Endothelial cell of umbilical vein (primary cell): Measurements from ENCODE around the gene HECW1. TPM values are rescaled to one million over a fixed set of nuclear protein-coding genes. Genes with fewer than 3 reads are reported as not detected.

ENCODE experiments used
- BruUV-seq: library from RNA; stranded (reverse); fragments of 400-500 nt; replicated peaks from 2 replicates; lab custom pipeline; 2021; lab: Mats Ljungman, UMichigan
- CTCF ChIA-PET: fragments of 300-600, 350-600 bp; sonication (Branson Sonifier 250); formaldehyde crosslinking; loops from one replicate; lab custom pipeline; 2021; ENCODE audit warnings: antibody characterized with exemption, inconsistent platforms; lab: Charles Lee
- POLR2A ChIA-PET: fragments of 300-600, 350-600 bp; sonication (Branson Sonifier 250); formaldehyde crosslinking; loops from one replicate; lab custom pipeline; 2021; ENCODE audit warnings: antibody characterized with exemption, inconsistent platforms; lab: Charles Lee
- DNase-seq: peaks from one replicate; pipeline ENCODE4 v3.0.0-alpha.2; 2011; ENCODE audit warnings: low read depth, low spot score
- FAIRE-seq: peaks from 2 replicates; lab custom pipeline; 2011; peaks lifted over from hg19 to GRCh38; lab: Jason Lieb, UNC
- H2AFZ ChIP-seq: 2 replicates; pipeline ENCODE4 v1.6.0; 2012; ENCODE audit warnings: low read depth, low read length, control low read depth, inconsistent platforms
- H3K27ac ChIP-seq: 2 replicates; pipeline ENCODE4 v1.5.1; 2011; ENCODE audit warnings: low read depth, mild to moderate bottlenecking, control low read depth, low read length, moderate library complexity; ENCODE audit not compliant: insufficient read depth
- H3K27me3 ChIP-seq, 2 experiments: 2 replicates each; pipeline versions ENCODE4 v1.6.0 to v1.6.1; 2011; ENCODE audit warnings: low read length in 2 of 2, mixed read lengths in 1 of 2; ENCODE audit not compliant: control insufficient read depth in 2 of 2, insufficient read depth in 2 of 2
- H3K36me3 ChIP-seq, 2 experiments: 2 replicates in 1 of 2; 3 replicates in 1 of 2; pipeline ENCODE4 v1.5.1; 2011; ENCODE audit warnings: low read length in 2 of 2, mild to moderate bottlenecking in 1 of 2, moderate library complexity in 1 of 2; ENCODE audit not compliant: control insufficient read depth in 2 of 2, insufficient read depth in 2 of 2; ENCODE audit errors: extremely low read depth in 1 of 2
- H3K4me1 ChIP-seq: 3 replicates; pipeline ENCODE4 v1.5.1; 2011; ENCODE audit warnings: mild to moderate bottlenecking, low read length; ENCODE audit not compliant: control insufficient read depth, insufficient read depth; ENCODE audit errors: extremely low read depth
- H3K4me2 ChIP-seq: 2 replicates; pipeline ENCODE4 v1.6.1; 2011; ENCODE audit warnings: low read length, control low read depth, mixed read lengths; ENCODE audit not compliant: insufficient read depth
- H3K4me3 ChIP-seq, 3 experiments: fragments of 200-600 bp in 1 of 3; sonication (generic), shearing (Covaris generic) in 1 of 3; replicated peaks in 1 of 3; 2 replicates each; pipeline ENCODE4 v1.5.1; 2011 to 2016; ENCODE audit warnings: control low read depth in 3 of 3, low read length in 3 of 3, mild to moderate bottlenecking in 2 of 3, inconsistent platforms in 1 of 3, low read depth in 1 of 3, moderate library complexity in 1 of 3; ENCODE audit not compliant: insufficient read depth in 1 of 3
- H3K79me2 ChIP-seq: 2 replicates; pipeline ENCODE4 v1.6.0; 2012; ENCODE audit warnings: low read length, inconsistent platforms; ENCODE audit not compliant: control insufficient read depth, insufficient read depth
- H3K9ac ChIP-seq: replicated peaks from 2 replicates; pipeline ENCODE3; 2011; ENCODE audit warnings: low read length, control low read depth; ENCODE audit not compliant: insufficient read depth; ENCODE audit errors: extremely low read depth
- H3K9me1 ChIP-seq: replicated peaks from 3 replicates; pipeline ENCODE4 v1.6.0; 2011; ENCODE audit warnings: mild to moderate bottlenecking, low read length; ENCODE audit not compliant: control insufficient read depth, insufficient read depth; ENCODE audit errors: extremely low read depth
- H3K9me3 ChIP-seq: replicated peaks from 2 replicates; pipeline ENCODE4 v1.5.1; 2012; ENCODE audit warnings: low read length, inconsistent platforms; ENCODE audit not compliant: control insufficient read depth, insufficient read depth
- H4K20me1 ChIP-seq: replicated peaks from 2 replicates; pipeline ENCODE3; 2011; ENCODE audit warnings: mild to moderate bottlenecking, low read length; ENCODE audit not compliant: control insufficient read depth, insufficient read depth; ENCODE audit errors: extremely low read depth
- FOS ChIP-seq: IDR thresholded peaks from 2 replicates; pipeline ENCODE4 v1.6.1; 2011; ENCODE audit warnings: mild to moderate bottlenecking, low read length, moderate library complexity, borderline replicate concordance; ENCODE audit not compliant: insufficient read depth
- GATA2 ChIP-seq: IDR thresholded peaks from 2 replicates; pipeline ENCODE4 v1.7.0; 2011; ENCODE audit warnings: low read depth, mild to moderate bottlenecking, moderate library complexity, mixed read lengths, low read length; ENCODE audit not compliant: insufficient read length, insufficient read depth
- MYC ChIP-seq: IDR thresholded peaks from one replicate; pipeline ENCODE4 v1.6.1; 2011; ENCODE audit warnings: mild to moderate bottlenecking, low read depth, low read length
- dilution Hi-C: fragments of 300-500 bp; cut with MboI; formaldehyde crosslinking; loops from one replicate; pipeline ENCODE4 v1.15.0; 2019; ENCODE audit warnings: low sequenced_read_pairs; ENCODE audit not compliant: extremely low pct_ligation_motif_present
- intact Hi-C: fragments of 100-400 bp; cut with micrococcal nuclease; formaldehyde crosslinking; loops from one replicate; pipeline ENCODE4 v1.10.0; 2022
- polyA plus RNA-seq, 4 experiments: library from polyadenylated mRNA; depleted of rRNA in 3 of 4; stranded (reverse) in 3 of 4; unstranded in 1 of 4; fragments of >200 nt; gene quantifications; 2 replicates each; pipeline versions ENCODE4 v1.2.1 to v1.2.3, GENCODE V29; 2011 to 2012; ENCODE audit warnings: missing spikeins in 1 of 4
- total RNA-seq: library from RNA; stranded (reverse); gene quantifications from 2 replicates; pipeline ENCODE4 v1.2.3, GENCODE V29; 2021
- TF ChIP-seq, protein P1 (sequence below), 2 donors: IDR thresholded peaks; 1 replicate in 1 of 2; 2 replicates in 1 of 2; pipeline ENCODE4 v1.5.1; 2011; ENCODE audit warnings: low read length in 2 of 2, mild to moderate bottlenecking in 2 of 2, moderate library complexity in 2 of 2, control low read depth in 1 of 2, inconsistent platforms in 1 of 2, low read depth in 1 of 2; ENCODE audit not compliant: insufficient read depth in 1 of 2; ENCODE audit errors: extremely low read depth in 1 of 2

HECW1 gene
- total and polyA plus RNA-seq, 2 donors (not counting 3 experiments of a cell fraction or from before 2014, with no cell fraction given), result not detected

DNA sequence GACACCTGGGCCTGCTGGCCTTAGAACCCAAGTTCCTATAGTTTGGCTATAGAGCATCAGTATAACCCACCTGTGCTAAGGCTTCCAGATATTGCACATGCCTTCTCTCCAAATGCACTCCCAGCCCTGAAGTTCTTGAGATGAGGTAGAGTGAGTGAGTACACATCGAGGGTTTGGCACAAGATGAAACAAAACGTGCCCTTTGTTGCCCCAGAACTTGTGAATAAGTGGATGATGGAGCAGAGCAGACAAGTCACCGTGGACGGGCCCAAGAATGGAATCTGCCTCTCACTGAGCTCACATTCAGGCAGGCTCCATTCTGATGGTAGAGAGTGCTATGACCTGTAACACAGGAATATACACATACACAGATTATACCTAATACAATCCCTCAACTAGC, 397.5 kb downstream of the HECW1 start:
- Histone ChIP-seq H3K36me3 (no peaks in the 10 kb centered on the region), H3K79me2 (no peaks in the 10 kb centered on the region), H4K20me1 (no peaks in the 10 kb centered on the region), H3K9me1 (no peaks in the 10 kb centered on the region), H3K27me3 (peaks cover 2 to 12% of the 10 kb centered on the region in 2 experiments), H3K4me1 (no peaks in the 10 kb centered on the region), H3K9ac (no peak overlapping the region), H3K4me2 (no peak overlapping the region), H3K27ac (no peak overlapping the region), H2AFZ (no peak overlapping the region), H3K9me3 (no peaks in the 10 kb centered on the region), H3K4me3 (no peak overlapping the region)
- TF ChIP-seq MYC (no peak), FOS (no peak)
- ChIA-PET POLR2A (no interaction called here), CTCF (no interaction called here)
- DNase-seq (no peak), FAIRE-seq (no peak)
- BruUV-seq, result no TSS peak
- intact Hi-C loops, result no loop called here
- dilution Hi-C loops, result no loop called here

DNA sequence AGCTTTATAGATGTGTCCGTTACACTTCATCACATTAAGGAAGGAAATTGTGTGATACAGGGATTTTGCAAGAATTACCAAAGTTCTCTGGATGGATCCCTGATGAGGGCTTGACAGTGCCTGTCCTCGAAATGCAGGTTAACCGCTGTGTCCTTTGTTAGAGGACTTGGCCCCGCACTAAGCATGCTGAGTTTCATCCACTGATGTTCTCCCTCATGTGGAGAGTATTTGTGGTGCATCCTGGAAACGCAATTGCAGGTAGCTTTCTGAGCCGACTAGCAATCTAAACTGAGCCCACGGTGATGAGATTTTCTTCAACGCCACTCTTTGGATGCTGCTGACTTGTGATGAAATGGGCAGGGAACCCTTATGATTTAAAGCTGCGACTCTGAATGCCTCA, 398.6 kb downstream of the HECW1 start:
- ChIA-PET POLR2A (no interaction called here), CTCF (interaction anchor here (0.8 to 1.5 kb wide), 2 partner anchors 10 to 12 kb away, joined by 3 to 4 read pairs; no protein-coding TSS in a partner anchor)
- H3K27ac ChIP-seq, result no peak overlapping the region
- DNase-seq, result no peak
- TF ChIP-seq, protein P1, sequence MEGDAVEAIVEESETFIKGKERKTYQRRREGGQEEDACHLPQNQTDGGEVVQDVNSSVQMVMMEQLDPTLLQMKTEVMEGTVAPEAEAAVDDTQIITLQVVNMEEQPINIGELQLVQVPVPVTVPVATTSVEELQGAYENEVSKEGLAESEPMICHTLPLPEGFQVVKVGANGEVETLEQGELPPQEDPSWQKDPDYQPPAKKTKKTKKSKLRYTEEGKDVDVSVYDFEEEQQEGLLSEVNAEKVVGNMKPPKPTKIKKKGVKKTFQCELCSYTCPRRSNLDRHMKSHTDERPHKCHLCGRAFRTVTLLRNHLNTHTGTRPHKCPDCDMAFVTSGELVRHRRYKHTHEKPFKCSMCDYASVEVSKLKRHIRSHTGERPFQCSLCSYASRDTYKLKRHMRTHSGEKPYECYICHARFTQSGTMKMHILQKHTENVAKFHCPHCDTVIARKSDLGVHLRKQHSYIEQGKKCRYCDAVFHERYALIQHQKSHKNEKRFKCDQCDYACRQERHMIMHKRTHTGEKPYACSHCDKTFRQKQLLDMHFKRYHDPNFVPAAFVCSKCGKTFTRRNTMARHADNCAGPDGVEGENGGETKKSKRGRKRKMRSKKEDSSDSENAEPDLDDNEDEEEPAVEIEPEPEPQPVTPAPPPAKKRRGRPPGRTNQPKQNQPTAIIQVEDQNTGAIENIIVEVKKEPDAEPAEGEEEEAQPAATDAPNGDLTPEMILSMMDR (IDR thresholded peaks at IDR 0.05; ENCODE audit: extremely low read depth in 1 of 2, insufficient read depth in 1 of 2, low read depth in 1 of 2, low read length in 2 of 2), result no peak
- TF ChIP-seq GATA2, result no peak
- TF ChIP-seq FOS, result no peak
- peaks cover 2 to 17% of the 10 kb centered on the region in 2 experiments for H3K27me3 ChIP-seq
- H3K9me3 ChIP-seq, result no peaks in the 10 kb centered on the region
- H3K9ac ChIP-seq, result no peak overlapping the region
- dilution Hi-C loops (no loop called here), intact Hi-C loops (no loop called here)
- H4K20me1 ChIP-seq, result no peaks in the 10 kb centered on the region
- no peaks in the 10 kb centered on the region for H3K79me2 ChIP-seq
- no peak overlapping the region for H3K4me3 ChIP-seq
- FAIRE-seq, result no peak
- BruUV-seq, result no TSS peak
- no peak overlapping the region for H2AFZ ChIP-seq
- no peaks in the 10 kb centered on the region for H3K36me3 ChIP-seq
- no peaks in the 10 kb centered on the region for H3K9me1 ChIP-seq
- H3K4me2 ChIP-seq, result no peak overlapping the region
- no peaks in the 10 kb centered on the region for H3K4me1 ChIP-seq
